GM08714 (cell line): Measurements from ENCODE around the gene BAHD1.

Experiments used
- H3K4me3 ChIP-seq: fragments of 200-500 bp; sonication (Bioruptor generic); 2 replicates; pipeline ENCODE4 v1.5.1; 2014; ENCODE audit warnings: mild to moderate bottlenecking, low read length, inconsistent platforms
- ZNF274 ChIP-seq: IDR thresholded peaks from 2 replicates; pipeline ENCODE4 v1.6.1; 2012; ENCODE audit warnings: mild to moderate bottlenecking, low read depth, low read length

The BAHD1 gene

GRCh38 chr15:40435710-40436089 is 5.1 kb upstream of the BAHD1 start:
- no peak for TF ChIP-seq ZNF274
- H3K4me3 ChIP-seq, result no peak overlapping the region

- TF ChIP-seq ZNF274, result no peak
- H3K4me3 ChIP-seq, result no peak overlapping the region
Measured at GRCh38 chr15:40436116-40436891, 4.4 kb upstream of the BAHD1 start.

GRCh38 chr15:40436892-40437751 is 3.6 kb upstream of the BAHD1 start:
- H3K4me3 ChIP-seq, result no peak overlapping the region
- no peak for TF ChIP-seq ZNF274

GRCh38 chr15:40437752-40438687 is 2.7 kb upstream of the BAHD1 start:
- TF ChIP-seq ZNF274, result no peak
- no peak overlapping the region for H3K4me3 ChIP-seq

GRCh38 chr15:40438712-40439111 is 2.0 kb upstream of the BAHD1 start:
- TF ChIP-seq ZNF274, result no peak
- H3K4me3 ChIP-seq, result no peak overlapping the region

GRCh38 chr15:40439461-40439959 is 1.2 kb upstream of the BAHD1 start:
- TF ChIP-seq ZNF274, result no peak
- H3K4me3 ChIP-seq, result peak overlapping the region; percentile 60; the same call in 1 of the 2 replicates

GRCh38 chr15:40439960-40440742 is 602 bp upstream of the BAHD1 start:
- peak overlapping the region; percentile 60; the same call in 1 of the 2 replicates for H3K4me3 ChIP-seq
- no peak for TF ChIP-seq ZNF274

- no peak for TF ChIP-seq ZNF274
- H3K4me3 ChIP-seq, result peak overlapping the region; percentile 81
Measured at GRCh38 chr15:40441565-40442531, 1.1 kb downstream of the BAHD1 start.

- H3K4me3 ChIP-seq, result no peak overlapping the region
Measured at GRCh38 chr15:40443255-40443654, 2.5 kb downstream of the BAHD1 start.

GRCh38 chr15:40443846-40444245 is 3.1 kb downstream of the BAHD1 start:
- no peak overlapping the region for H3K4me3 ChIP-seq
- no peak for TF ChIP-seq ZNF274

More at GRCh38 chr15:40443255-40443654, 2.5 kb downstream of the BAHD1 start:
- no peak for TF ChIP-seq ZNF274

GRCh38 chr15:40444736-40445135 is 4.0 kb downstream of the BAHD1 start:
- no peak overlapping the region for H3K4me3 ChIP-seq
- TF ChIP-seq ZNF274, result no peak

- no peak for TF ChIP-seq ZNF274
- no peak overlapping the region for H3K4me3 ChIP-seq
Measured at GRCh38 chr15:40445421-40445922, 4.7 kb downstream of the BAHD1 start.
